Measurements from ENCODE around the gene CCNB2. TPM values are rescaled to one million over a fixed set of nuclear protein-coding genes. Genes with fewer than 3 reads are reported as not detected.
"Not testable (repeated sequence)": the region's sequence is repeated elsewhere in the genome, so short reads cannot be mapped to it uniquely, and the experiment has no call there.

Gene CCNB2
- polyA plus RNA-seq, 3 donors = 35.8 to 55.5 (median 53.9) TPM

DNA sequence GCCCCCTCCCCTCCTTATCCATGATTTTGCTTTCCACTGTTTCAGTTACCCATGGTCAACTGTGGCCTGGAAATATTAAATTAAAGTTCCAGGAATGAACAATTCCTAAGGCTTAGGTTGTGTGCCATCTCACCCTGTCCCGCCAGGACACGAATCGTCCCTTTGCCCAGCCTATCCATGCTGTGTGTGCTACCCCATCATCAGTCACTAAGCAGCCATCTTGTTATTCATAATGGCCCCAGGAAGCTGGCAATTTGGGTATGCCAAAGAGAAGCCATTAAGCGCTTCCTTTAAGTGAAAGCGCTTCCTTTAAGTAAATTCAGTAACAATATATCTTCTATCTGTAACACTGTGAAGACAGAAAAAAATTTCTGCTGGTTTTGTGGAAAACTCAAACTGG, 52.5 kb downstream of the CCNB2 start:
- DNase-seq (ENCODE audit: extremely low read depth in 1 of 11, low read depth in 9 of 11, low spot score in 4 of 11) = no peak

DNA sequence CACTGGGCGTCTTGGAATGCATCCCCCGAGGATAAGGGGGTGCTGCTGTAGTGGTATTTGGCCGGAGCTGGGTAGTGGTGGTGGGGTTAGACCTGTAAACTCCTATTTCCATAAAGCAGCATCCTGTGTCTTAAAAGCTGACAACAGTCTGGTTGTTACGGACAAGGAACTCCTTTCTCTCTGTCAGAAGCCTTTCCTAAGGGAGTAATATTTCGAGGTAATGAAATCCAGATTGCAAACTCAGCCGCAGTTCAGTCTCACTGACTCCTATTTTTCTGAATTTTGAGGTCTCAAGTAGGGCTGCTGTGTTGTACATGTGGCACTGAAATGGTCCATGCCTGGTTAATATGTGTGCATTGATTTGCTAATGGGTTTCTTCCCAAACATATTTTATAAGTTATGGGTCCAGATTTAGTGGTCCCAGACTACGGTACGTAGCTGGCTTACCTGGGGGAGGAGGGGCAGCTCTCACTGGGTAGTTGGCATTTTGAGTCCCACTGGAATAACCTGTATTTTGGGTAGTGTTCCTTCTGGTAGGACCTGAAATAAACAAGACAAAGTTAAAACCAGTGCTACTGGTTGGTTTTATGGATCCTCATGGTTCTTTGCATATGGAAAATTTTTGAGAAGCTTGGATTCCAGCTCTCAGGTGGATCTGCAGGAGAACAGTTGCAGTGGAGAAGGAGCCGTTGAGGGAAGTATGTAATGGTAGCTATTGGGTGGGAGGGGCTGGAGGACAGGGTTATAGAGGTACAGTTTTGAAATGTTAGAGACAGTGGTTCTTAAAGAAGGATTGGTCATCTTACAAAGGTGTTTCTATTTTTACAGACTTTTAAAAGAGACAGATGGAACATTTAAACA, 53.1 kb downstream of the CCNB2 start:
- no peak for DNase-seq (ENCODE audit: extremely low read depth in 1 of 11, low read depth in 9 of 11, low spot score in 4 of 11)

DNA sequence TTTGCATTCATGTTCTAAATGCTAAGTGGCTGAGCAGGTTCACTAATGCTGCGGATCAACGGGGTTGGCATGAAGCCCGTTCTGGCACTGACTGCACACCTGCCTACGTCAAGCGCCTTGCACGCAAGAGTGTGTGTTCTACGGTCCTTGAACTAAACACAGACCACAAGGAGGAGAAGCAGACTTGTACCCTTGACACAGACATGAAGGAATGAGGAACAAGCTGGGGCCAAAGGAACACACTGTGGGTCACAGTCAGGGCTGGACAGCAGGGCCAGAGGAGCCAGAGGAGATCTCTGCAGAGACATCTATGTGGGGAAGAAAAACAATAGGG, 53.7 kb downstream of the CCNB2 start:
- DNase-seq (ENCODE audit: extremely low read depth in 1 of 11, low read depth in 9 of 11, low spot score in 4 of 11) = no peak

DNA sequence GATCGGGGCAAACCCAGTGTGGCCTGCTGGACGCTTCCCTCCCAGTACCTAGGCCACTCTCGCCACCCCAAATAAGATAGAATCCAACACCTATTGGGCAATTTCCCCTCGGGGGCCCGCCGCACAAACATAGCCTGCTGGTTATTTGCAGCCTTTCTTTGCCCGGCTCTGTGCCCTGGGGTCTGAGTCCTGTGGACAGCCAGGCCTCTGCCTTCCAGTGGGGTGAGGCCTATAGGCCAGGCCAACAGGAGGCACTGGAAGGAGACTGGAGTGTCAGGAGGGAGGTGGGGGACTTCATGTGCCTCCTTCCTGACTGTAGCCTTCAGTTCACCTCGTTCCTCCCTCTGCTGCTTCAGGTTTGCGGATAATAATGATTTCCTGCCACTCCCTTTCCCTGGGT, 54.3 kb downstream of the CCNB2 start:
- no peak for DNase-seq (ENCODE audit: extremely low read depth in 1 of 11, low read depth in 9 of 11, low spot score in 4 of 11)

DNA sequence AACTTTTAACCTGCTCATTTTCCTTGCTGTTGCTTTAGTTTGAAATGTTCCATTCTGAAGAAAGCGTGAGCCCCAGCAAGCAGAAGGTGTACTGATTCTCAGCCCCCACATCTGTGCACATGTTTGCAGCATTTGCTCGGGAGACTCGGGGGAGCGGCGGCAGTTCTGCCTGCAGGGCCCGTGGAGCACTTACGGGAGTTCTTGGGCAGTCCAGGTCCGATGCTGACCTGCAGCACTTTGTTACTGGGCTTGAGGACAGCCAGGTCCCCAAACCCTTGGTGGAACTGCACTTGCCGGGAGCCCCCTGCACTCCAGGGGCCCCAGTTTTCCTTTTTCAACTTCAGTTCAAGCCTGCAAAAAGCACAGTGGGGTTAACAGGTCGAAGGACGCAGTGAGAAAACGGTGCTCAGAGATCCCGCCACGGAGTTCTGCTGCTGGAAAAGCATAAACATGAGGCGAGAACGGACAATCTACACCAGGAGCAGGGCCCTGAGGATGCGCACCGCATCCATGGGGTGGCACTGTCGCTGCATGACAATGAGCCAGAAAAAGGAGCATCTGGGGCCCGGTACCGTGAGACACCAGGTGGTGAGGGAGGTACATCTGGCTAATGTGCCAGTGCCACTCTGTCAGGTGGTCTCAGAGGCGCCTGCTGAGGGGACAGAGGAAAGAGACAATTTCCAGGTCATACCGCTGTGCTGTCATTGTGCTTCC, 56.1 kb downstream of the CCNB2 start:
- DNase-seq (ENCODE audit: extremely low read depth in 1 of 11, low read depth in 9 of 11, low spot score in 4 of 11) = no peak

DNA sequence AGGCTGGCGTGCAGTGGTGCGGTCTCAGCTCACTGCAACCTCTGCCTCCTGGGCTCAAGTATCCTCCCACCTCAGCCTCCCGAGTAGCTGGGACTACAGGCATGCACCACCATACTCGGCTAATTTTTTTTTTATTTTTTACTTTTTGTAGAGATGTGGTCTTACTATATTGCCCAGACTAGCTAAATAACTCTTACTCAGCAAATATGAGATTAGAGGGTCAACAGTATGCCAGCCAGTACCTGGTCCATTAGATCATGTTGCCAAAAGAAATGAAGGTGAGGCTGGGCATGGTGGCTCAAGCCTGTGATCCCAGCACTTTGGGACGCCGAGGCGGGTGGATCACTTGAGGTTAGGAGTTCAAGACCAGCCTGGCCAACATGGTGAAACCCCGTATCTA, 57.1 kb downstream of the CCNB2 start:
- DNase-seq (ENCODE audit: extremely low read depth in 1 of 11, low read depth in 9 of 11, low spot score in 4 of 11) = not testable (repeated sequence)

DNA sequence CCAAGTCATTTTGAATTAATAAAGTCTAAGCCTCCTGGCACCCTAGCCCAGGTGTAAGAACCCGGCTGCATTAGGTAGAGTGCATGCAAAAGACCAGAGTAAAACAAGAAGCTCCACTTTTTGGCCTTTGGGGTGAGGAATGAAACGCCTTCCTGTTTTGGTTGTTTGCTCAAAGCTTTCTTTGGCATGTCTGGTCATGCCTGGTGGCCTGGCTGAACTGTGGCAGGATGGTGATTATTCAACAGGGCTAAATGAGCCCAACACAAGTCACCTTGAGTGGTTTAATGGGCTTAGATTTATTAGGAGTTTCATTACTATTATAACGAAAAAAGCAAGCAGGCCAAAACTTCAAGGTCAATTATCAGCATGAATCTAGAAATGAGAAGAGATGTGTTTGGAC, 60.8 kb downstream of the CCNB2 start:
- peak in 3 of 11 donors; percentile 21 to 41 (median 33) for DNase-seq (ENCODE audit: extremely low read depth in 1 of 11, low read depth in 9 of 11, low spot score in 4 of 11)

DNA sequence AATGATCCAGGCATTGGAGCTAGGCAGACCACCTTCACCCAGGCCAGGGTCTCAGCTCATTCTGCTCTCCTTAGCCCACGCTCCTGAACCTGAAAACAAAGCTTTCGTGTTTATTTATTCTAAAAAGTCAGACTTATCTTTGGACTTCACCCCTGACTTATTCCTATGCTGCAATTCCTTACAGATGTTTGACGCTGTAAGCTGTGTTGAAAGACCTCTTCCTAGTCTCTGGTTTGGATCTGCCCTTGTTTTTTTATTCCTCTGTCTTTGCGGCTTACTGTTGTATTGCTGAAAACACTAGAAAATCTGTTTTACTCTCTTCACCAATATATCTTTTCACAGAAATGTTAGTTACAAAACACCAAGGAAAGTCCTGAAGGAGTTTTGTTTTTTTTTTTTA, 61.2 kb downstream of the CCNB2 start:
- no peak for DNase-seq (ENCODE audit: extremely low read depth in 1 of 11, low read depth in 9 of 11, low spot score in 4 of 11)

DNA sequence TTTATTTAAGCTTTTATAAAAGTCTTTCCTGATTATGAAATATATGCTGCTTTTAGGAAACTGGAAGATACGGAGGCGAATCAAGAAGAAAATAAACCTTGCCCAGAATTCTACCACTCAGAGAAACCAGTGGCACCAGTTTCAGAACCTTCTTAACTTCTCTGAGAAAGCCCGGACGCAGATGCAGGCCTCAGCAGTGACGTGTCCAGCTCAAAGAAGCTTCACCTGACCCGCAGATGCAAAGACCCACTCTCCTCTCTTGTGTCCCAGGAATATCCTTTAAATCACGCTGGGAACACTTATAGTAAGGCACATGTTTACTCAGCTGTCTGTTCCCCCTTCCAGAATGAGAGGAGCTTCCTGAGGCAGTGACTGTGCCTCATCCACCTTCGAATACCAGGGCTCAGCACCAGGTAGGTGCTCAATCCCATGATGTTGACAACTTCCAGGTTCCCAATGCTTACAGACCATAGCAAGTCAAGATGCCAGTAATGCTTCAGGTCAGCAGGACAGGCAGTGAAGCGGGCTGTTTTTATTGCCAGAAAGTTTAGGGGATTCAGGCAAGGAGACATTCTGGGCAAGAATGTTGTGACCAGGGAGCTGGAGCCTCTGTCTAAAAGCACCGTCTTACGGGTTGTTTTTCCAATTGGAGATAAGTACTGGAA, 61.8 kb downstream of the CCNB2 start:
- no peak for DNase-seq (ENCODE audit: extremely low read depth in 1 of 11, low read depth in 9 of 11, low spot score in 4 of 11)

DNA sequence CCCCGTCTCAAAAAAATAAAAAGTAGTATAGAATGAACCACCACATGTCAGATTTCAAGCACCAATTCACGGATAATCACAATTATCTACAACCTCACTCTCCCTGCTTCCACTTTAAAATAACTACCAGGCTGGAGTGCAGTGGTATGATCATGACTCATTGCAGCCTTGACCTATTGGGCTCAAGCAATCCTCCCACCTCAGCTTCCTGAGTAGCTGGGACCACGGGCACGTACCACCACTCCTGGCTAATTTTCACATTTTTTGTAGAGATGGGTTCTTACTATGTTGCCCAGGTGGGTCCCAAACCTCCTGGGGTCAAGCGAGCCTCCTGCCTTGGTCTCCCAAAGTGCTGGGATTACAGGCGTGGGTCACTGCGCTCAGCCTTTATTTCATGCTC, 63.6 kb downstream of the CCNB2 start:
- no peak for DNase-seq (ENCODE audit: extremely low read depth in 1 of 11, low read depth in 9 of 11, low spot score in 4 of 11)

DNA sequence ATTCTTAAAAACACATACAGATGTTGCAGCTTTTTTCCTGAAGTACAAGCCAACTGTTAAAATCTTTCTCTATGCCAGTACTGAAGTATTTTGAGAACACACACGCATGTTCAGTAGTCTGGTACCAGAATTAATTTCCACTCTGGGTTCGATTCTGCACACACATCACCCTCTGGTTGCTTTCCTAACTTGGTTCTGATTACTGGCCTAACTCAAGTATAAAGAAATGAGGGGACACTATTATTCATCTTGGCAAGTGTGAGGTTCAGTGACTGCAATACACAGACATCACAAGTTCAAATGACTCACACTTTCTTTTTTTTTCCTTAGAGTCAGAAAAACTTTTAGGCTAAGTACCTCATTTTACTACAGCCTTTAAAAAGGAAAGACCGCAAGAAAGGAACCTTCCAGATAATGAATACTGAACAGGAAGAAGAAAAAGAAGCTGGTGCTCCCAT, 64.3 kb downstream of the CCNB2 start:
- DNase-seq (ENCODE audit: extremely low read depth in 1 of 11, low read depth in 9 of 11, low spot score in 4 of 11) = no peak

DNA sequence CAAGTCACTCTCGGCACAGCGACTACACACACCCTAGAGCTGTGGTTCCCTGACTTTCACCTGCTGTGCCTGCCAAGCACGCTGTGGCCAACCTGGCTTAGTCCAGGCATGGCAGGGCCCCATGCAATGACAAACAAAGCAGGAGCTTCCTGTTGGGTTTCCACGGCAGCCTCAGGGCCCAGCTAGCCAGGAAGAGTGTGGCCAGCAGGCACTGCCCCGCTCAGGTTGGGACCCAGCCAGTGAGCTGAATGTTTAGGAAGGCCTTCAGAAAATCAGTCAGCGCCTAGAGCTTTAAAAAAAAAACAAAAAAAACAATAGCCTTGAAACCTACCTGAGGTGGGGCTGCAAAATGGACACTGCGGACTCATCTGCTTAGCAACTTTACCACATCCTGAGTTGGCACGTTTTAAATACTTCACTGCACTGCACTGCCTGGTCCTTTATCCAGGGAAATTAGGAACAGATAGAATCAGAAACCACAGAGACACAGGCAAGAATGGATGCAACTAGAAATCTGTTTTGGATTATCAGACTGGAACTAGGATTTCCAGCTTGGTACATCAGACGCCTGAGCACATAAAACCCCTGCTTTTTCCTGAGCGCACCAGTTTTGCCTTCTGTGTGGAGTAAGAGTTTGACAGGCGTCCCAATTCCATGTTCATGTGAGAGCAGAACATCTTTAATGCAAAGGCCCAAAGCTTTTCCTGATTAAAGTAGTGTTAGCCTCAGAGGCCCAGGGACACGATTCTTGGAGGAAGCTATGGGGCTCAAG, 65.5 kb downstream of the CCNB2 start:
- DNase-seq (ENCODE audit: extremely low read depth in 1 of 11, low read depth in 9 of 11, low spot score in 4 of 11) = no peak

DNA sequence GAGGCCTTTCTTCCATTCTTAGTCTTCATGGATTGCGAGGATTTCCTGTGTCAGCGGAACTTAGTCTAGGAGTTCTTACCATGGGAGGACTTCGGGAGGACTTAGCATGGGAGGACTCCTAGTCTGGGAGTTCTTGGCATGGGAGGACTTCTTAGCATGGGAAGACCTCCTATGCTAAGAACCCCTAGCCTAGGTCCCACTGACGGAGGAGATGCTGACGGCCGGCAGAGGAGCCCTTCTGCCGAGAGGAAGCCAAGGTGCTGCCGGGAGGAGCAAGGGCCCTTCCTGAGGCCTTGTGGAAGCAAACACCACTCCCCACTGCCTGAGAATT, 66.1 kb downstream of the CCNB2 start:
- DNase-seq (ENCODE audit: extremely low read depth in 1 of 11, low read depth in 9 of 11, low spot score in 4 of 11) = no peak

DNA sequence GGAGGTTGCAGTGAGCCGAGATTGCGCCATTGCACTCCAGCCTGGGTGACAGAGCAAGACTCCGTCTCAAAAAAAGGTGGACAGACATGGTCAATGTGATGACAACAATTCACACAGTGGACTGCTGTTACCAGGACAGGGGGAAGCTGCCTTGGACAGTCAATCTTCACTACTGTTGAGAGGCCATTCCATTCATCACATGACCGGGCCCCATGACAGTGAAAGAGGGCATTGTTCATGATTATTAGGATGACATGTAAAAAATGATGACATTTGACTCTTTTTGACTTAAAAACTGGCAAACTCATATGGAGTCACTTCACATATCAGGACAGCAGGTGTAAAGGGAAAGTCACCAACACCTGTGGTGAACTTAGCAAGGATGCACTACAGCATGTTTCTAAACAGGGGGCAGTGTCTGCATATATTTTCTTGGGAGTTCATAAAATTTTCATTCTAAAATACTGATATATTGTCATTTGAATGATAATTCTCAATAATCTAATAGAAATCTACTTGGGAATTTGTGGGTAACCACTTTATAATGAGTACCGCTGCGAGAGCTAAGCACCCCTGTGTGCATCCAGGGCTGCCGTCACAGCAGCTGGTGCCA, 67.4 kb downstream of the CCNB2 start:
- DNase-seq (ENCODE audit: extremely low read depth in 1 of 11, low read depth in 9 of 11, low spot score in 4 of 11) = no peak

DNA sequence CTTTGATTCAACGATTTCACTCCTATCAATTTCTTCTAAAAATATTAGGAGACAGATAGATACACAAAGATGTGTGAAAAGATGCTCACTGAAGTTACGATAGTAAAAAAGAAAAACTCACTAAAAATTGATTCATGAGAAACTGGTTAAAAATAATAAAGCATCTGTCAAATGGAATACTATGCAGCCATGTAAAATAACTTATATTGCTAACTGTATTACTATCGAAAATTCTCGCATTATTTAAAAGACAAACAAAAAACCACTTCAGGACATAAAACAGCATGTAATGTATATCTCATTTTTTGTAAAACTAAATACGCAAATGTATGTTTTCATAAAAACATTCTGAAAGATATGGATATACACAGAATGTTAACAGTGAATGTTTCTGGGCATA, 68.2 kb downstream of the CCNB2 start:
- DNase-seq (ENCODE audit: extremely low read depth in 1 of 11, low read depth in 9 of 11, low spot score in 4 of 11) = no peak

DNA sequence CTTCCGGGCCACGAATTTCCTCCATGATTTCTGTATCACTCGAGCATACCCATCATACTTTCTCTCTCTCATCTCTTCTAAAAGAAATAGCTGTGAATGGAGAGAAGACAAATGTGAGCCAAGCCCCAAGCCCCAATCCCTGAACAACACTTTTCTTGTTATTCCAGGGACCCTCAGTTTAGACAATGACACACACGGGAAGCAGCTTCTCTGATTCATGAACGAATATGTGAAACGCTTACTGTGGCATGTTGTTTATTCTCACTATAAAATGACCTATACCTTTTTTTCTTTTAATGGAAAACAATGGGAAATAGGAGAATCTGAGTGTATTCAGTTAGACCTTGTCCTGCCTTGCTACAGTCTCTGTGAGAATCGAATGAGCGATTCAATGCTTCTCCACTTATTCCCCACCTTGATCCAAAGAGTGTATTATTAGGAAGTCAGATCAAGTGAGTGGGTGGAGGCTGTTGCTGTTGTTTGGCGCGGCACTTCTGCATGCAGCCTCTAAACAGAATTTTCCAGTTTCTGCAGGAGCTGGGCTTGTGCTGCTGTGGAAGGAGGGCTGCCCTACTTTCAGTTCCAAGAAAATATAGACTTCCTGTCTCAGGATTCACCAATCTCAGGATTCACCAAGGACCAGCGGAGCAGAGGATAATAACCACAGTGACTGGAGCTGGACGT, 69.3 kb downstream of the CCNB2 start:
- no peak for DNase-seq (ENCODE audit: extremely low read depth in 1 of 11, low read depth in 9 of 11, low spot score in 4 of 11)
